DMS 273 treated with DMSO at 0.1 percent for 48 hours (cell line): ENCODE data around the gene VPS41.

Experiments
- DNase-seq: peaks from one replicate; lab custom pipeline; 2025; lab: John Stamatoyannopoulos, UW

Gene VPS41

GRCh38 chr7:38801786-38802185 lies 107.2 kb downstream of the VPS41 start:
- DNase-seq: no peak

GRCh38 chr7:38798552-38799267 lies 110.3 kb downstream of the VPS41 start:
- DNase-seq: no peak

- DNase-seq: peak; percentile 84
Observed at GRCh38 chr7:38796626-38797501, 112.1 kb downstream of the VPS41 start.

GRCh38 chr7:38795593-38795992 lies 113.4 kb downstream of the VPS41 start:
- DNase-seq: no peak

- no peak for DNase-seq
Observed at GRCh38 chr7:38781991-38782390, 127.0 kb downstream of the VPS41 start.

GRCh38 chr7:38777609-38778008 lies 131.4 kb downstream of the VPS41 start:
- DNase-seq: no peak

- no peak for DNase-seq
Observed at GRCh38 chr7:38775506-38776175, 133.3 kb downstream of the VPS41 start.

GRCh38 chr7:38773430-38773829 lies 135.6 kb downstream of the VPS41 start:
- no peak for DNase-seq

- no peak for DNase-seq
Observed at GRCh38 chr7:38760226-38760625, 148.8 kb downstream of the VPS41 start.

- DNase-seq: no peak
Observed at GRCh38 chr7:38759028-38759427, 150.0 kb downstream of the VPS41 start.

GRCh38 chr7:38757931-38758330 lies 151.1 kb downstream of the VPS41 start:
- DNase-seq: no peak

- DNase-seq: no peak
Observed at GRCh38 chr7:38756521-38756920, 152.5 kb downstream of the VPS41 start.

- no peak for DNase-seq
Observed at GRCh38 chr7:38753347-38753746, 155.6 kb downstream of the VPS41 start.

GRCh38 chr7:38751416-38751815 lies 157.6 kb downstream of the VPS41 start:
- DNase-seq: no peak

GRCh38 chr7:38748056-38748610 lies 160.9 kb downstream of the VPS41 start:
- DNase-seq: no peak

- DNase-seq: no peak
Observed at GRCh38 chr7:38746438-38746837, 162.6 kb downstream of the VPS41 start.

GRCh38 chr7:38744746-38745145 lies 164.2 kb downstream of the VPS41 start:
- DNase-seq: no peak

GRCh38 chr7:38743899-38744298 lies 165.1 kb downstream of the VPS41 start:
- DNase-seq: no peak

GRCh38 chr7:38740041-38740440 lies 168.9 kb downstream of the VPS41 start:
- DNase-seq: no peak

- DNase-seq: peak; percentile 43
Observed at GRCh38 chr7:38736138-38736537, 172.9 kb downstream of the VPS41 start.

GRCh38 chr7:38731215-38731614 lies 177.8 kb downstream of the VPS41 start:
- no peak for DNase-seq

GRCh38 chr7:38728145-38728544 lies 180.8 kb downstream of the VPS41 start:
- DNase-seq: no peak
